Hepatocyte (in vitro differentiated cells): ENCODE data around the gene SNX24. TPM values are rescaled to one million over a fixed set of nuclear protein-coding genes. Genes with fewer than 3 reads are reported as not detected.
"Not testable (repeated sequence)": the region's sequence is repeated elsewhere in the genome, so short reads cannot be mapped to it uniquely, and the experiment has no call there.

ENCODE experiments used
- DNase-seq: peaks from one replicate; pipeline ENCODE4 v3.0.0-alpha.2; 2016; ENCODE audit warnings: low spot score
- H2AFZ ChIP-seq: fragments of 200-600 bp; sonication (generic); 2 replicates; pipeline ENCODE4 v1.6.0; 2016; ENCODE audit warnings: antibody characterized with exemption, mild to moderate bottlenecking
- H3K27ac ChIP-seq: fragments of 200-600 bp; sonication (generic); 2 replicates; pipeline ENCODE4 v1.5.1; 2016; ENCODE audit warnings: mild to moderate bottlenecking
- H3K27me3 ChIP-seq: fragments of 200-600 bp; sonication (generic); 2 replicates; pipeline ENCODE4 v1.6.1; 2016
- H3K36me3 ChIP-seq: fragments of 200-600 bp; sonication (generic); replicated peaks from 2 replicates; pipeline ENCODE4 v1.5.1; 2016; ENCODE audit warnings: low read depth; ENCODE audit not compliant: insufficient read depth
- H3K4me1 ChIP-seq: fragments of 200-600 bp; sonication (generic); 2 replicates; pipeline ENCODE4 v1.5.1; 2016; ENCODE audit warnings: mild to moderate bottlenecking, moderate library complexity; ENCODE audit not compliant: insufficient read depth
- H3K4me2 ChIP-seq: fragments of 200-600 bp; sonication (generic); 2 replicates; pipeline ENCODE4 v1.6.0; 2016
- H3K4me3 ChIP-seq: fragments of 200-600 bp; sonication (generic); 2 replicates; pipeline ENCODE4 v1.5.1; 2016; ENCODE audit warnings: mild to moderate bottlenecking
- H3K79me2 ChIP-seq: fragments of 200-600 bp; sonication (generic); 2 replicates; pipeline ENCODE4 v1.6.0; 2017; ENCODE audit warnings: mild to moderate bottlenecking
- H3K9me2 ChIP-seq: fragments of 200-600 bp; sonication (generic); replicated peaks from 2 replicates; pipeline ENCODE4 v1.6.0; 2017; ENCODE audit warnings: mild to moderate bottlenecking; ENCODE audit not compliant: insufficient read depth
- H3K9me3 ChIP-seq: fragments of 200-600 bp; sonication (generic); 2 replicates; pipeline ENCODE4 v1.5.1; 2016; ENCODE audit warnings: low read depth, mild to moderate bottlenecking
- H4K20me1 ChIP-seq: fragments of 200-600 bp; sonication (generic); 2 replicates; pipeline ENCODE4 v1.6.0; 2016; ENCODE audit warnings: mild to moderate bottlenecking; ENCODE audit not compliant: insufficient read depth, poor library complexity, severe bottlenecking
- EZH2 ChIP-seq: fragments of 200-600 bp; sonication (generic); IDR thresholded peaks from 2 replicates; pipeline ENCODE4 v1.6.1; 2016; ENCODE audit warnings: antibody characterized with exemption, mild to moderate bottlenecking, borderline replicate concordance
- EZH2phosphoT487 ChIP-seq: fragments of 200-600 bp; sonication (generic); IDR thresholded peaks from one replicate; pipeline ENCODE4 v1.6.1; 2018; ENCODE audit warnings: antibody characterized with exemption, mild to moderate bottlenecking, low read depth, moderate library complexity; ENCODE audit not compliant: unreplicated experiment, severe bottlenecking
- WGBS: methylation state at CpG from one replicate; pipeline ENCODE4 v1.1.6; 2016; ENCODE audit warnings: low lambda C conversion rate; ENCODE audit errors: missing lambda C conversion rate; 5-methylcytosine and 5-hydroxymethylcytosine counted together
- polyA plus RNA-seq: library from polyadenylated mRNA; unstranded; fragments of >200 nt; fragmentation: Nextera tagmentation; extraction: Ambion mirVana; gene quantifications from 2 replicates; pipeline ENCODE4 v1.2.1, GENCODE V29; 2016
- total RNA-seq: library from RNA; depleted of rRNA; stranded (reverse); fragments of >200 nt; gene quantifications from 2 replicates; pipeline ENCODE4 v1.2.3, GENCODE V29; 2014
- TF ChIP-seq, protein P1 (sequence below): fragments of 200-600 bp; sonication (generic); IDR thresholded peaks from 2 replicates; pipeline ENCODE4 v1.5.1; 2016; ENCODE audit warnings: antibody characterized with exemption, mild to moderate bottlenecking; ENCODE audit not compliant: poor library complexity

SNX24 gene
- total and polyA plus RNA-seq, 2 experiments from 2014 or later = 28.8 to 38.2 TPM

GRCh38 chr5:122847687-122848081, 2.3 kb downstream of the SNX24 start:
- Histone ChIP-seq H3K27me3 (no peaks in the 10 kb centered on the region), H3K79me2 (peaks cover 59% of the 10 kb centered on the region), H3K9me3 (no peaks in the 10 kb centered on the region), H4K20me1 (no peaks in the 10 kb centered on the region), H3K36me3 (no peaks in the 10 kb centered on the region), H3K4me3 (no peak overlapping the region), H3K4me2 (peak overlapping the region; percentile 77), H3K27ac (peak overlapping the region; percentile 94), H2AFZ (no peak overlapping the region), H3K9me2 (no peaks in the 10 kb centered on the region), H3K4me1 (peaks cover 27% of the 10 kb centered on the region)
- DNase-seq = no peak
- WGBS = 74% methylated on average over 2 of the region's 2 CpGs
- TF ChIP-seq, protein P1, sequence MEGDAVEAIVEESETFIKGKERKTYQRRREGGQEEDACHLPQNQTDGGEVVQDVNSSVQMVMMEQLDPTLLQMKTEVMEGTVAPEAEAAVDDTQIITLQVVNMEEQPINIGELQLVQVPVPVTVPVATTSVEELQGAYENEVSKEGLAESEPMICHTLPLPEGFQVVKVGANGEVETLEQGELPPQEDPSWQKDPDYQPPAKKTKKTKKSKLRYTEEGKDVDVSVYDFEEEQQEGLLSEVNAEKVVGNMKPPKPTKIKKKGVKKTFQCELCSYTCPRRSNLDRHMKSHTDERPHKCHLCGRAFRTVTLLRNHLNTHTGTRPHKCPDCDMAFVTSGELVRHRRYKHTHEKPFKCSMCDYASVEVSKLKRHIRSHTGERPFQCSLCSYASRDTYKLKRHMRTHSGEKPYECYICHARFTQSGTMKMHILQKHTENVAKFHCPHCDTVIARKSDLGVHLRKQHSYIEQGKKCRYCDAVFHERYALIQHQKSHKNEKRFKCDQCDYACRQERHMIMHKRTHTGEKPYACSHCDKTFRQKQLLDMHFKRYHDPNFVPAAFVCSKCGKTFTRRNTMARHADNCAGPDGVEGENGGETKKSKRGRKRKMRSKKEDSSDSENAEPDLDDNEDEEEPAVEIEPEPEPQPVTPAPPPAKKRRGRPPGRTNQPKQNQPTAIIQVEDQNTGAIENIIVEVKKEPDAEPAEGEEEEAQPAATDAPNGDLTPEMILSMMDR = no peak
- TF ChIP-seq EZH2 (no peak), EZH2phosphoT487 (no peak)

DNA sequence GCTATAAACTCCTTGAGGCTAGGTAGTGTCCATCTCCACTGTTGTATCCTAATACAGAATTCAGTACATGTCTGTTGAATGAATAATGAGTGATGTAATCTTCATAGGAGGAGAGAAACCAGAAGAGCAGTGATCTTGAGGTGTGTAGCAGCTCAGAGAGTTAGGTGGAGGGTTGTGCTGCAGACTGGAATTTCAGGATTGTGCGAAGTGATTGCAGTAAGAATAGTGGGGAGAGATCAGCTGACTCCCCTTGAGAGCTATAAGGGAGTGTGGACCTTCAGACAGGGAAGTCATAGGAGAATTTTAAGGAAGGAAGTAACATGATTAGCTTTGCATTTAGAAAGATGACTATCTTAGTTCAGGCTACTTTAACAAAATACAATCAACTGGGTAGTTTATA, 4.4 kb downstream of the SNX24 start:
- no peaks in the 10 kb centered on the region for H3K36me3 ChIP-seq
- no peak overlapping the region for H2AFZ ChIP-seq
- H3K4me1 ChIP-seq = peaks cover 22% of the 10 kb centered on the region
- H3K27me3 ChIP-seq = no peaks in the 10 kb centered on the region
- H4K20me1 ChIP-seq = no peaks in the 10 kb centered on the region
- WGBS = 80% methylated on average over 1 of the region's 1 CpG
- no peak for TF ChIP-seq EZH2phosphoT487
- TF ChIP-seq, protein P1 = no peak
- TF ChIP-seq EZH2 = no peak
- peaks cover 73% of the 10 kb centered on the region for H3K79me2 ChIP-seq
- H3K27ac ChIP-seq = peak overlapping the region; percentile 35
- H3K4me3 ChIP-seq = no peak overlapping the region
- no peaks in the 10 kb centered on the region for H3K9me2 ChIP-seq
- no peak overlapping the region for H3K4me2 ChIP-seq
- no peaks in the 10 kb centered on the region for H3K9me3 ChIP-seq
- peak; percentile 50 for DNase-seq

DNA sequence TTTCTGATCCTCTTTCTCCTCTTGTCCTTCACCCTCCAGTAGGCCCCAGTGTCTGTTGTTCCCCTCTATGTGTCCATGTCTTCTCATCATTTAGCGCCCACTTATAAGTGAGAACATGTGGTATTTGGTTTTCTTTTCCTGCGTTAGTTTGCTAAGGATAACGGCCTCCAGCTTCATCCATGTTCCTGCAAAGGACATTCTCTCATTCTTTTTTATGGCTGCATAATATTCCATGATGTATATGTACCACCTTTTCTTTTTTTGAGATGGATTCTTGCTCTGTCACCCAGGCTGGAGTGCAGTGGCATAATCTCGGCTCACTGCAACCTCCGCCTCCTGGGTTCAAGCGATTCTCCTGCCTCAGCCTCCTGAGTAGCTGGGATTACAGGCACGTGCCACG, 12.1 kb downstream of the SNX24 start:
- H4K20me1 ChIP-seq, H3K9me2 ChIP-seq: not testable (repeated sequence)

DNA sequence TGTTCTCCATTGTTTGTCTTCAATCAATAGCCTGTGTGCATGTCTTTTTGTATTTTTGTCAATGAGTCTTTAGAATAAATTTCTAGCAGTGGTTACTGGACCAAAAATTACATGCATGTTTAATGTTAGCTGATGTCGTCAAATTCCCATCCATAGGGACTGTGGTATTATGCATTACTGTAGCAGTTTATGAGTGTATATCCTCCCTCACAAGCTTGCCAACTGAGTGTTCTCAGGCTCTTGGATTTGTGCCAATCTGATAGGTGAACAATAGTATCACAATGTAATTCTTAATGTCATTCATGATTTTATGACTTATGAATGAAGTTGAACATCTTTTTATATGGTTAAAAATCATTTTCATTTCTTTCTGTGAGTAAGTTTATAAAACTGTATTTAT, 13.0 kb downstream of the SNX24 start:
- H3K9me2 ChIP-seq = no peaks in the 10 kb centered on the region
- no peak overlapping the region for H3K4me2 ChIP-seq
- no peak overlapping the region for H3K27ac ChIP-seq
- H3K9me3 ChIP-seq = no peaks in the 10 kb centered on the region
- no peak overlapping the region for H2AFZ ChIP-seq
- H4K20me1 ChIP-seq = no peaks in the 10 kb centered on the region
- H3K36me3 ChIP-seq = no peaks in the 10 kb centered on the region
- peaks cover 7% of the 10 kb centered on the region for H3K4me1 ChIP-seq
- DNase-seq = no peak
- no peaks in the 10 kb centered on the region for H3K27me3 ChIP-seq
- TF ChIP-seq, protein P1 = no peak
- no peak for TF ChIP-seq EZH2
- TF ChIP-seq EZH2phosphoT487 = no peak
- H3K4me3 ChIP-seq = no peak overlapping the region
- H3K79me2 ChIP-seq = peaks cover 67% of the 10 kb centered on the region
- 71% methylated on average over 1 of the region's 1 CpG for WGBS

More for the DNA sequence above, 12.1 kb downstream of the SNX24 start:
- not testable (repeated sequence) for H3K27ac ChIP-seq, H3K9me3 ChIP-seq, H3K27me3 ChIP-seq, H3K4me2 ChIP-seq, H3K4me3 ChIP-seq, DNase-seq, H2AFZ ChIP-seq, H3K36me3 ChIP-seq, H3K4me1 ChIP-seq
- H3K79me2 ChIP-seq = peaks cover 66% of the 10 kb centered on the region
- WGBS = 97% methylated on average over 8 of the region's 8 CpGs
